ENCODE measurements around the gene AIP.
A peak's percentile ranks its signal among the peaks of the same experiment; 100 is the strongest.
"Not testable (repeated sequence)": the region's sequence is repeated elsewhere in the genome, so short reads cannot be mapped to it uniquely, and the experiment has no call there.

AIP gene

DNA sequence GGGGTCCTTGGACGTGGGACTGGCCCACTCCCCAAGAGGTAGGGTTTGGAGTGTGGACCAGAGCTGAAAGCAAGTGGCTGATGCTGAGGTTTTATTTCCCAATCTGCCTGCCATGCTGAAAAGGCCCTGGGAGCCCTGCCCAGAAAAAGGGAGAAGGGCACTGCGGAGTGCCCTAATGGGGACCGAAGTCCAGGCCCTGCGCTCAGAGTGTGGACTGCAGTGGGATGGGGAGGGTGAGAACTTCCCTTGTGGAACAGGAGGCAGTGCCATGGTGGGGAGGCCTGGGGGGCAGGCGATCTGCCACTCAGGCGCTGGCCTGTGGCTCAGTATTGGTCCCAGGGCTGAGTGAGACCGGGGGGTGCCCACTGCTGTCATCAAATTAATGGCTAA lies 34.6 kb upstream of the AIP start:
- DNase-seq (ENCODE audit: insufficient read length, low spot score) (no peak), FAIRE-seq (no peak)

DNA sequence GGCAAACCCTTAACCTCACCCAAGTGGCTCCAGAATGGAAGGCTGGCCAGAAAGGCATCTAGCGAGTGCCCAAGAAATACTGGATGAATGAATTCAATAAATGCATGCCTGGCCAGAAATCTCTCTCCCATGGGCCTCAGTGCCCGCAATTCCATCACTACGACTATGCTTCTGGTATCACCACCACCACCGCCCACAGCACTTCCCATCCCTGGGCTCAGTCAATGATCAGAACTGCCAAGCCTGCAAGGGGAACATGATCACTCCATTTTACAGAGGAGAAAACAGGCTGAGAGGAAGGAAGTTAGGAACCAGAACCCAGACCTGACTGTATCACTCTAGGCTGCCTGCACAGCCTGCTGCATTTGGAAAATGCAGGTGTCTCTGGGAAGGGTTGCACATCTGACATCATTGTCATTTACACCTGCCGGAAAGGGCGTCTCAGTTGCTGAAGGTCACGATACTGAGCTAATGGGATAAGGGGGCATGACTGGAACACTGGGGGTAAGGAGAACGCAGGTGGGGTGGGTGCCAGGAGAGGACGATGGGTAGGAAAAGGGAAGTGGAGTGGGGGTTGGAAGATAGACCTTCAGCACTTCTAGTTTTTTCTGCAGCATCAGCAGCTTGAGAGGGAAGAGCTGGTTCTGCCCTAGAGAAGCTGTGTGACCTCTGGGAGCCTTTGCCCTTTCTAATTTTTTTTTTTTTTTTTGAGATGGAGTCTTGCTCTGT lies 33.5 kb upstream of the AIP start:
- FAIRE-seq (no peak), DNase-seq (ENCODE audit: insufficient read length, low spot score) (no peak)

DNA sequence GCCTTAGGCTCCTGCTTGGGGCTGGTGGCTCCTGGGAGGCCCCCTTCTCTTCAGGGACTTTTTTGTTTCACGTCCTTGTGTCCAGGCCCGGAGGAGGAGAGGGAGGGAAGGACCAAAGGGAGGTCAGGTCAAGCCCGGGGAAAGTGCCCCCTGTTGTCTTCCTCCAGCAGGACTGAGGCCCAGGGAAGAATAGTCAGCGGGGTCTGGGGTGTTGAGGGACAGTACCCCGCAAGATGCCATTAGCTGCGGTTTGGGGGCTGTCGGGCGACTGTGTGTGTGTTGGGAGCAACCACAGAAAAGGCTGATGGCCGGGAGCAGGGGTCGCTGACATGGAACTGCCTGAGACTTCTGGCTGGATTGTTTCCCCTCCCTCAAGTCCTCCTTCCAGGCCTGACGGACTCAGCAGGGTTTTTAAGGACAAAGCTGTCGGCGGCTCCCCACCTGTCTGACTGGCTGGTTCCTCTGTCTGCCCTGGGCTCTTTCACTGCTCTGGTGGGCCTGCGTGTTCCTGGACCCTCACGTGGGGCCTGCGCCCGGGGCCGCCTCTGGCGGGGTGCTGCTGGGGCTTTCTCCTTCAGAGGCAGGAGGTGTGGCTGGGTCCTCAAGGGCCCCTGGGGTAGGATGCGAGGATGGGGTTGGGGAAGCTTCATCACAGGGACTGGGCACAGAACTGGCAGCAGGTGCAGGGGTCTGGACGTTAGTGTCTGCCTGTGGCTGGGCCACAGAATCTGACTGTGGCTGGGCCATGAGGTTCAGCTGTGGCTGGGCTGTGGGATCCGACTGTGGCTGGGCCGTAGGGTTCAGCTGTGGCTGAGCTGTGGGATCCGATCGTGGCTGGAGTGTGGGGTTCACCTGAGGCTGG lies 31.8 kb upstream of the AIP start:
- FAIRE-seq (no peak), DNase-seq (ENCODE audit: insufficient read length, low spot score) (no peak)

DNA sequence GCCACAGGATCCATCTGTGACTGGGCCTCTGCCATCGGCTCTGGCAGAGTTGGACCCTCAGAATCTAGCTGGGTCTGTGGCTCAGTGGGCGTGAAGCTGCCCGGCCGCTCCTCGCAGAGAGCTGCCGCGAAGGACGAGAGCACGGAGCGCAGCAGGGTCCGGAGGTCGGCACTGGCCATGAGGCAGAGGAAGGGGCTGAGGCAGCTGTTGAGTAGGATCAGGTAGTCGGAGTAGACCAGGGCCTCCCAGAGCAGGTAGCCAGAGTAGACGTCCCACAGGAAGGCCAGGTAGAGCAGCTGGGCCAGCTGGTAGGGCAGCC lies 31.2 kb upstream of the AIP start:
- FAIRE-seq (no peak), DNase-seq (ENCODE audit: insufficient read length, low spot score) (no peak)

DNA sequence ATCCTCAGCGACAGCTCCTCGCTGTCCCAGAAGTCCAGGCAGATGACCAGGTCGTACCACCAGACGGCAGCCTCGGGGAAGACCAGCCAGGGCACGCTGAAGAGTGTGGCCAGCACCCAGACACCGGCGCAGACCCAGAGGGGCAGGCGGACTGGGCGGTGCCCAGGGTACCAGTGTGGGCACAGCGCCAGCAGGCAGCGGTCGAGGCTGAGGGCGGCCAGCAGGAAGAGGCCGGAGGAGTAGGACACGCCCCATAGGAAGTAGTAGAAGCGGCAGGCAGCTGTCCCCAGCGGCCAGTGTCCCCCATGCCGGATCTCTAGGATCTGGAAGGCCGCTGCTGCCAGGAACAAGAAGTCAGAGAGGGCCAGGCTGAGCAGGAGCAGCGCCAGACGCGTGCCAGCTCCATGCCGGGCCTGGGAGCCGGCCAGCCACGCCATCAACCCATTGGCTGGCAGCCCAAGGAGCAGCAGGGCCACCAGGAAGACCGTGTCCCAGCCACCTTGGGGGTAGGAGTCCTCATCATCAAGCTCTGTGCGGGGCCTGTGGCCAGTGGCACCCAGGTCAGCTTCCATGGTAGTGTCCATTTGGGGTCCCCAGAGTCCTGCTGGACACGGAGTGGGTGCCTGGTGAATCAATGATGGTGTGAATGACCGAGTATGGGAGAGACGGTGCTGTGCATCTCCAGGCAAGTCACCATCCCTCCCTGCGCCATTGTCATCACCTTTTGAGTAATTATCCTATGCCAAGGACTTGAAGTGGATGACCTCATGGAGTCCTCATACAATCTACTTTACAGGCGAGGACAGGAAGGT lies 30.5 kb upstream of the AIP start, which contains the start of gene GPR152:
GPR152 (minus strand) TSS at position 589 of the 812 bp plus-strand sequence; CDS start at position 584, 5 bp downstream.
- FAIRE-seq (no peak), DNase-seq (ENCODE audit: insufficient read length, low spot score) (no peak)

DNA sequence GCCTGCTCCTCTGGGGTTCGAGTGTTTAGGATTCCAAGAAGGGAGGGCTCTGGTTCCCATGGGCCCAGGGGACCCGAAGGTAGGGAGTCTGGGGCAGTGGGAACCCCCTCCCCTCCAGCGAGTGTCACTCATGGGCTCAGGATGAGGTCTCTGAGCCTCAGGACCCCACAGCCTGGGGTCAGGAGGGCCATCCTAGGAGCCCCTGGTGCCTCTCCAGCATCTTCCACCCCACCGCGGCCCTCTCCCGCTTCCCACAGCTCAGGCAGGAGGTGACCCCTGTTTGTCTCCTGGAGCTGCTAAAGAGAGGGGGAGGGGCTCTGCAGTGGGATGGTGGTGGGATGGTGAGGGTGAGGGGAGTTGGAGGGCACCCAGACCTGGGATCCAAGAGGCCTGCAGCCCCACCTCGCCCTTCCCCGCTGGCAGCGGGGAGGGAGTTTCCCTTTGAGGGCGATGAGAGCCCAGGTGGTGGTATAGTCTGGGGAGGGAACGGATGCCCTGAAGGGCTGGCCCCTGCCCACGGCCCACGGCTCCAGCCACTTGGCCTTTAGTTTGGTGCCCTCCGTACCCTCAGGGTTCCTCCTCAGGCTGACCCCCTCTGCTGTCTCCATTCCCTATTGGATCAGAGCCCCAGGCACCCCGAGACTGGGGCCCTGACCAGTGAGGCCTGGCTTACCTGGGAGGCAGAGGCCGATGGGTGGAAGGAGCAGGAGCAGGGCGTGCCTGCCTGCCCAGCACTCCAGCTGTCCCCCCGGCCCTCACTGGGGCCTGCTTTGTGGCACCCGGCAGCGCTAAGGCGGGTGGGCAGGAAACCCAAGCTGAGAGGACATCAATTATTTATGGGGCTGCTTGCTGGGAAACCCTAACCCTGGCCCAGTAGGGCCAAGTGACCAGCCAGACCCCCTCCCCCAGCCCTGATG lies 28.8 kb upstream of the AIP start:
- FAIRE-seq (no peak), DNase-seq (ENCODE audit: insufficient read length, low spot score) (no peak)

DNA sequence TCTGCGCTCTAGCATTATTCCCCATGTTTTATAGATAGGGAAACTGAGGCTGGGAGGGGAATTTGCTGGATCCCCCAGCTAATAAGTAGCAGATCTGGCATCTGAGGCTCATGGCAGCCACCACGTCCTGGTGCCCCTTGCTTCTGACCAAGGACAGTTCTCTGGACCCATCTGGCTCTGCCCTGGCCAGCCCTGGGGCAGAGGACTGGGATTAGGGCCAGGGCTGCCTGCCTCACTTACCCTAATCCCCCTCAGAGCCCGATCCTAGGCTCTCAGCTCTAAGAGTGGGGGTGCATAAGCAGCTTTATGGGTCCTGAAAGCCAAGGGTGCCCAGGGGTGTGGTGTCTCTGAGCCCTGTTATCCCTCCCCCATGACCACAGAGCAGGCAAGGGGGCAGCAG lies 27.8 kb upstream of the AIP start, which contains the start of gene CABP4:
CABP4 (plus strand) TSS at position 301 of the 400 bp plus-strand sequence; CDS start at position 371, 70 bp downstream.
- FAIRE-seq (no peak), DNase-seq (ENCODE audit: insufficient read length, low spot score) (no peak)

DNA sequence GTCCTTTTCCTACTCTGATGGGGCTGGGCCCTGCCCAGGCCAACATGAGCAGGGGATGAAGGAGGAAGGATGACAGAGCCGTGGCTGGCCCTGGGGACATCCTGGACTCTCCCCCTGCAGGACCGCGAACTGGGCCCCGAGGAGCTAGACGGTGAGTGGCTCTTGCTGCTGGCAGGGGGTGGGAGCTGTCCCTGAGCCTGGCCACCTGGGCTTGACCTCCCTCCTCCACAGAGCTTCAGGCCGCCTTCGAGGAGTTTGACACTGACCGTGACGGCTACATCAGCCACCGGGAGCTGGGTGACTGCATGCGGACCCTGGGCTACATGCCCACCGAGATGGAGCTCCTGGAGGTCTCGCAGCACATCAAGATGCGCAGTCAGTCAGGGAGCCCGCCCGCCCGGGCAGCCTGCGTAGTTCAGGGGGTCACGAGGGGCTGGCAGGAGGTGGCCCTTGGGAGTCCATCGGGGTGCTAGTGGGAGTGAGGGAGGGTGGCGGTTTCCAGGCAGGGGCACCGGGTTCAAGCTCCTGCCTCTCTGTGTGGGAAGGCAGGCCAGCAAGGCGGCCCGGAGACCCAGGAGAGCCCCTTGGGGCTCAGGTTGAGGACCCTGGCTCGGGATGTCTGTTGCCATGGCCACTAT lies 26.6 kb upstream of the AIP start:
- FAIRE-seq, result no peak
- DNase-seq (ENCODE audit: insufficient read length, low spot score), result no peak

DNA sequence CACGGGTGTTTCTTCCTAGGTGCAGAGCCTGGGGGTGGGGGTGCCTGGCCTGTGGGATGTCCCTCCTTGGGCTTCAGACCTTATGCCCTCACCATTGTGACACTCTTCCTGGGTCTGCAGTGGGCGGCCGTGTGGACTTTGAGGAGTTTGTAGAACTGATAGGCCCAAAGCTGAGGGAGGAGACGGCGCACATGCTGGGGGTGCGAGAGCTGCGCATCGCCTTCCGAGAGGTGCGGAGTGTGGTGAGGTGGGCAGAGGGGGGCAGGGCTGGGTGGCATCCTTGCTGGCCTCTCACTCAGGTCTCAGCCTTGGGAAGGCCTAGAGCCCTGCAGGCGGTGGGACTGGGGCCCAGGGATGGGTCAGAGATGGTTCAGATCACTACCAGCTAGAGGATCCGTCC lies 25.4 kb upstream of the AIP start:
- DNase-seq (ENCODE audit: insufficient read length, low spot score), result no peak
- no peak for FAIRE-seq

DNA sequence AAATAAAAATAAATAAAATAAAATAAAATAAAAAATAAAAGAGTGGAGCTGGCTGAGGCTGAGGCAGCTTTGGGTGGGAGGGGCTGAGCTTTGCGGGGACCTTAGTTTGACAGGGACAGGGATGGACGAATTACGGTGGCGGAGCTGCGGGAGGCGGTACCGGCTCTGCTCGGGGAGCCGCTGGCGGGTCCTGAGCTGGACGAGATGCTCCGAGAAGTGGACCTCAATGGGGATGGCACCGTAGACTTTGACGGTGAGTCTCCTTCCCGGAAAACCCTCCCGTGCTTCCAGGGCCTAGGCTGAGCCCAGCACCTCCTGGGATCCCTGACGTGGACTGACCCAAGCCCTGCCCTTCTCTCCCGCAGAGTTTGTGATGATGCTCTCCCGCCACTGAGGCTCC lies 24.6 kb upstream of the AIP start:
- DNase-seq (ENCODE audit: insufficient read length, low spot score) (no peak), FAIRE-seq (no peak)

DNA sequence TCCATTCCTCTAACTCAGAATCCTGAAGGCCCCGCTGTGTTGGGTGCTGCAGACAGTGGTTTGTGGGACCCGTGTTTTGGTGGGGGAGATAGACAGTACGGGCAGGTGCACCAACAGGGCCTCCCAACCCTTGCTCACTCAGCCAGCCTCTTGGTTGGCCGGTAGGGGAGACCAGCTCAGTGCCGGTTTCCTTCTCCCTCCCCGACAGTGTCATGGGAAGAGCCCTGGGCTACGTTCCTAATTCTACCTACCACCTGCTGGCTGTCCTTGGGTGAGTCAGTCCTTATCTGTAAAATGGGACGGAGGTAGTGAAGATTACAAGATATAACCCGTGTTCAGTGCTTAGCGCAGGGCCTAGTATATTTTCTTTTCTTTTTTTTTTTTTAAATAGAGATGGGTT lies 19.6 kb upstream of the AIP start:
- FAIRE-seq, result no peak
- no peak for DNase-seq (ENCODE audit: insufficient read length, low spot score)

DNA sequence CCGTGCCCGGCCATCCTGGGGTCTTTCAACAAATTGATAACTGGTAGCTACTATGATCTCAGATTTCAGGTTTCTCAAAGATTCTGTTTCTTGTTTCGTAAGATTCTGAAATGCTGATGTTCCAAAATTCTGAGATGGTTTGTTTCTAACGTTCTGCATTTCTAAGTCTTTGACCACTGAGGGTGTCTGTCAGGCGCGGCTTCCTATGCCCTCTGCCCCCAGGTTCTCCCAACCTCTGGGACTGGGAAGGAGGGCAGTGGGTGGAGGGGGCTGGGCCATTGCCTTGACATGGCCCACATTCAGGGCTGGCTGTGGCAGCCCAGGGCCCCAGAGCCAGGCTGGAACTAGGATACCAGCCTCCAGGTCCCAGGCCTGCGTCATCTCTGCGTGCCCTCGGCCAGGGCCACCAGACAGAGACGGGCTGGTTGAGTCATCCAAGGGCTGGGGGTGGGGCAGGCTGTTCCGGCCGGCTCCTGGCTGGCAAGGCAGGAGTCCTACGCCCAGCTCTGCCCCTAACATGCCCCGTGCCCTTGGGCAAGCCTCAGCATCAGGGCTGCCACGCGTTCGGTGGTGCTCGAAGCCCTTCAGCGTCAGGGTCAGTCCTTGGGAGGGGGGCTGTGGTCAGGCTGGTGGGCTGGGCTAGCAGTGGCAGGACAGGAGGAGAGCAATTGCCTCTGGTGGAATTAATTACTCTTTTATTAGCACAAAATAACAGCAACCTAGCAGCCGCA lies 19.0 kb upstream of the AIP start:
- no peak for DNase-seq (ENCODE audit: insufficient read length, low spot score)
- FAIRE-seq, result no peak

DNA sequence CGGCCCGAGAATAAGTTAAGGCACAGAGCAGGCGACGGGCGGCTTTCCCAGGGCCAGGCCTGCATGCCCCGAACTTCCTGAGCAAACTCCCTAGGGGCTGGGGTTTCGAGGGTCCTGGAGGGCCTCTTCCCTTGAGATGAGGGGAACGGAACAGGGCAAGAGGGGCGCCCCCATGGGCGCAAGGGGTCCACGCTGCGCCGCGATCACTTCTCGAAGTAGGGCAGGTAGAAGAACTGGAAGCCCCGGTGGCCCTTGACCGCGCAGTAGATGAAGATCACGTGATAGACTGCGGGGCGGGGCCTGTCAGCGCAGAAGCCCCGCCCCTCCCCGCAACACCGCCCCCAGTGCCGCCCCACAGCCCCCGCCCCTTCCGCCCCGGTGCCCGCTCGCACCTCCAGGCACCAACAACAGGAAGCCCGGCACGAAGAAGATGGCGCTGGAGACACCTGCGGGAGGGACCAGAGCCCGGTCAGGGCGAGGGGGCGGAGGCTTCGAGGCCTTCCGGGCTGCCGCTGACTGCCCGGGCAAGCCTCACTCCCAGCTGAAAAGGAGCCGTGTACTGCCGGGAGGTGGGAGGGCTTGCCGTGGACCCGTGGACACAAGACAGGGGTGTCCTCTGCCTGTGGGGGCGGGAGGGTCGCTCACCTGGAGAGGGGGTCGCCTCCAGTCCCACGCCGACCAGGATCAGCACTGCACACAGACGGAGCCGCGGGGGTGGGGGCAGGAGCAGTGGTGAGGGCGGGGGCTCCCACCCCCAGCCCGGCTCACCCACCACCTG lies 18.2 kb upstream of the AIP start:
- DNase-seq (ENCODE audit: insufficient read length, low spot score), result peak; percentile 93
- FAIRE-seq, result peak; percentile 89

DNA sequence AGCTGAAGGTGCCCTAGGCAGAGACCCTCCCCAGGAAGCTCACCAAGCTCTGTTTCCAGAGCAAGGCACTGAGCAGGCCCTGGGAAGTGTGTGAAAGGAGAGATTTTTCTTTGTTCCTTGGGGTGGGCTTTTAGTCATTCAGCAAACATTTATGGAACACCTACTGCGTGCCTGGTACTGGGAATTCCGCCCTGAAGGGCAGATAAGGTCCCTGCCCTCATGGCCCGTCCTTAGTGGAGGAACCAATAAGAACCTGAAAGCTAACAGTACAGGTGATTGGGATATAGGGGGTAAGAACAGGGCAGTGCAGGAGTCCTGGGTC lies 17.7 kb upstream of the AIP start:
- FAIRE-seq (peak; percentile 35), DNase-seq (ENCODE audit: insufficient read length, low spot score) (no peak)

DNA sequence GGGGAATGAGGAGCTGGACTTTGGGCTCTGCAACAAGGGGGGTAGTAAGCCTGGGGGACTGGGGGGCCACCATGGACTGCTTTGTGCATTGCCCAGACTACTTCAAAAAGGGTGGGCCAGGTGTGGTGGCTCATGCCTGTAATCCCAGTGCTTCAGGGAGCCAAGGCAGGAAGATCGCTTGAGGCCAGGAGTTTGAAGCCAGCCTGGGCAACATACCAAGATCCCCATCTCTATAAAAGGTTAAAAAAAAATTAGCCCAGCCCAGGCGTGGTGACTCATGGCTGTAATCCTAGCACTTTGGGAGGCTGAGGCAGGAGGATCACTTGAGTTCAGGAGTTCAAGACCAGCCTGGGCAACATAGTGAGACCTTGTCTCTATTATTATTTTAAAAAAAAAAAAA lies 17.3 kb upstream of the AIP start:
- not testable (repeated sequence) for FAIRE-seq; DNase-seq (ENCODE audit: insufficient read length, low spot score)

DNA sequence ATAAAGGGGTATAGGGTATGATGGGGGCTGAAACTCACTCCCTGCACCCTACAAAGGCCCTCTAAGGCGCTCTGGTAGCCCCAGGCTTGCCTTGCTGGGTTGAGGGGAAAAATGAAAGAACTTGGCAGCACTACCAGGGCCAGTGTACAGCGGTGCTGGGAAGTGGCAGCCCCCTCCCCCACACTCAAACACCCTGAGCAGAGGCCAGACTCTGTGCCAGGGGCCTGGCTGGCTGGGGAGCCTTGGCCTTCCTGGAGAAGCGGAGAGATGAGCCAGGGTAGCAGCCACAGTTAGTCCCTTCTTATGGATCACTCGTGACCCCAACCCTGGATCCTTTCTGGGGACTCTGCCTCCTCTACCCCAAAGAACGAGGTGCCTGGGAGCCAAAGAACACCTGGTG lies 16.5 kb upstream of the AIP start:
- DNase-seq (ENCODE audit: insufficient read length, low spot score), result no peak
- FAIRE-seq, result no peak

DNA sequence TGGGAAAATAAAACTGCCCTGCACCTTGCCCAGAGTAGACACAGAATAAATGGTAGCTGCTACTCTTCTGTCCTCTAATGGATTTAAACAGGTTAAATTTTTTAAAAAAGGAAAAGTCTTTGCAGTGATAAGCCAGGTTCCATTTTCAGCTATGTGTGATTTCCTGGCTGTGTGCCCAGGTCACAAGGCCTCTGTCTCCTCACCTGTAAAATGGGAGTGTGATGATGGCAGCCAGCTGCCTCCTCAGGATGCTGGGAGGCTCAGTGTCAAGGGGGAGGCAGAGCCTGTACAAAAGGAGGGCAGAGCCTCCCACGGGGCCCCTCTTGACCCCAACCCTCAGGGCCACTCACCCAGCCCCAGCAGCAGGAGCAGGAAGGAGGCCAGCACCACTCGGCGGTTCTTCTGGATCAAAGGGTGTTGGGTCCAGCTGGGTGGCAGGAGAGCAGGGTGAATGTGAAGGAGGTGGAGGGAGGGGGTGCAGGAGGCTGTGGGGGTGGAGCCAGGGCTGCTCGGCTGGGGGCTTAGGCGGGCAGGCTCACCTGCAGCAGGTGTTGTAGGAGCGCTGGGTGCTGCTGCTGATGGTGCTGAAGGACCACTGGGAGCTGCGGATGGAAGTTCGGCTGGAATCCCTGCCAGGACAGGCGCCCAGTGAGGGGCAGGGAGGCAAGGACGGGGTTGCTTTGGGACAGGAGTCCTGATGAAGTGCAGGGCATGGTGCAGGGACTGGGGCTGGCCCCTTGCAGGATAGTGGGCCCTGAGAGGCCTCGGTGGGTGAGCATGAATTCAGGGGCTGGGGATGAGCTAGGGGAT lies 15.7 kb upstream of the AIP start:
- DNase-seq (ENCODE audit: insufficient read length, low spot score) (no peak), FAIRE-seq (no peak)

DNA sequence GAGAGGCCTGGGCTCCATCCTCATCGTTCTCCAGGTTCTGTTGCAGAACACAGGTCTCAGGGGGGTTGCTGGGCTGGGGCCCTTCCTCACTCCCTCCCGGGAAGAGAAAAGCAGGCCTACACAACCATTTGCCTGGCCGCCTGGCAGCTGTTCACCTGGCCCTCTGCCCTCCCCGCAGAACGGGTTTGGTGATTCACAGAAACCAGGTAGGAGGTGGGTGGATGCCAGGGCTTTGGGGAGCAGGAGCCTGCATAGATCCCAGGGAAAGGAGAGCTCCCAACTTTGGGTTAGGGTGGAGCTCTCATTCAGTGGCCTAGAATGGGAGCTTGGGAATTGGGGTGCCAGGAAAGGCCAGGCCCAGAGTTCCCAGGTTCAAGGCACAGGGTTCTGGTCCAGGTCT lies 14.8 kb upstream of the AIP start:
- DNase-seq (ENCODE audit: insufficient read length, low spot score) (no peak), FAIRE-seq (no peak)
